ENCODE measurements around the gene FTO. TPM values are rescaled to one million over a fixed set of nuclear protein-coding genes. Genes with fewer than 3 reads are reported as not detected.

Gene FTO
- total RNA-seq, 1 donor from 2014 or later, result 50.2 TPM

DNA sequence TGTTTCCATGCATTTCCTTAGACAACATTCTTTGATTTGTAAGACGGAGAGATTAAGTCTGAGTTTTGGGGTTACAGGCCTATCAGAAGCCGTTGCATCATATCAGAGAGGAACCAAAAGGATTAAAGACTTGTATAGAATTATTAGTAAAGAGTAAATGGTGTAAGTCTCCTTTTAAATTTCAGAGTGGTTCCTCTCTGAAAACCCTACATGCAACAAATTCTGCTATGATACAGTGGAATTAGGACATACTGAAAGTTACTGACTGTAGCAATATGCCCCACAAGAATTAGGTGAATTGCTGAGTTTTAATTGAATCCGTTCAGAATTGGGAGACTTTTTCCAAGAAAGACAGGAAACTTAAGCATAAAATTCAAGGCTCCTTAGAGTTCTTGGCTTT, 221.6 kb downstream of the FTO start:
- no peaks in the 10 kb centered on the region for H3K9me3 ChIP-seq
- no peak overlapping the region for H3K4me3 ChIP-seq
- H3K27ac ChIP-seq, result no peak overlapping the region
- no peaks in the 10 kb centered on the region for H3K36me3 ChIP-seq
- H3K27me3 ChIP-seq, result no peaks in the 10 kb centered on the region
- TF ChIP-seq, protein P1, sequence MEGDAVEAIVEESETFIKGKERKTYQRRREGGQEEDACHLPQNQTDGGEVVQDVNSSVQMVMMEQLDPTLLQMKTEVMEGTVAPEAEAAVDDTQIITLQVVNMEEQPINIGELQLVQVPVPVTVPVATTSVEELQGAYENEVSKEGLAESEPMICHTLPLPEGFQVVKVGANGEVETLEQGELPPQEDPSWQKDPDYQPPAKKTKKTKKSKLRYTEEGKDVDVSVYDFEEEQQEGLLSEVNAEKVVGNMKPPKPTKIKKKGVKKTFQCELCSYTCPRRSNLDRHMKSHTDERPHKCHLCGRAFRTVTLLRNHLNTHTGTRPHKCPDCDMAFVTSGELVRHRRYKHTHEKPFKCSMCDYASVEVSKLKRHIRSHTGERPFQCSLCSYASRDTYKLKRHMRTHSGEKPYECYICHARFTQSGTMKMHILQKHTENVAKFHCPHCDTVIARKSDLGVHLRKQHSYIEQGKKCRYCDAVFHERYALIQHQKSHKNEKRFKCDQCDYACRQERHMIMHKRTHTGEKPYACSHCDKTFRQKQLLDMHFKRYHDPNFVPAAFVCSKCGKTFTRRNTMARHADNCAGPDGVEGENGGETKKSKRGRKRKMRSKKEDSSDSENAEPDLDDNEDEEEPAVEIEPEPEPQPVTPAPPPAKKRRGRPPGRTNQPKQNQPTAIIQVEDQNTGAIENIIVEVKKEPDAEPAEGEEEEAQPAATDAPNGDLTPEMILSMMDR (IDR thresholded peaks at IDR 0.05), result no peak
- H3K4me1 ChIP-seq, result no peaks in the 10 kb centered on the region
- intact Hi-C loops (cut with DNase I), result no loop called here
- DNase-seq (ENCODE audit: low spot score in 2 of 2), result no peak

DNA sequence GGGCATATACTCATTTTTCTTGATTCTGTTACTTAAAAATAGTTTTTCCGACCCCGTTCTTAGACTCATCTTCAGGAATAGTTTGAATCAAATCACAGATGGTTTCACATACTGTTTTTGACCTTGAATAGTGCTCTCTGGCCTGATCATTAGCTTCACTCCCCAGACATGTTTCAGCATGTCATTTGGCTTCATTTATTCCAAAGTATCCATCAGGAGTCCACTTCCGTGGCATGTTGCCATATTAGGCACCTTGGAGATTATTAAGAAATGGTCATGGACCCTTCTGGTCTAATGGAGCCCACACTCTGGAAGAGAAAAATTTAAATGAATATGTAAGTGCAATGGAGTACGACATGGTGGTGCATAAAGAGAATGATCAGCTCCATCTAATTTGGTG, 222.3 kb downstream of the FTO start:
- TF ChIP-seq, protein P1 (IDR thresholded peaks at IDR 0.05), result no peak
- no peak overlapping the region for H3K27ac ChIP-seq
- intact Hi-C loops (cut with DNase I), result no loop called here

DNA sequence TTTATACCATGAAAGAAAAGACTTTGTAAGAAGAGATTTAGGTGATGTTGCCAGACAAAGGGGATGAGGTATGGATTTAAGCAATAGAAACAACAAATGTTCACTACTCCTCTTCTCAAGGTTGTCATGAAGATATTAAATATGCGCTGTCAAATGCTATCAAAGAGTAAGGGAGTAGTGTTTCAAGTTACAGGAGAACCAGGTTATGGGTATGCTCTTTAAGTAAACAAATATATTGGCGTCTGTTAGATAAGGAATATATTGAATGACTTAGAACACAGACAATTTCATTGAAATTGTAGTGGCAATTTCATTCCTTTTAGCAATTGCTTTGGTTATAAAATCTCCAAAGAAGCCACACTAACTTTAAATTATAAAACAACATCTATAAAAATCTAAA, 229.0 kb downstream of the FTO start:
- Histone ChIP-seq H3K9me3 (no peaks in the 10 kb centered on the region), H3K27ac (no peak overlapping the region), H3K4me1 (peaks cover 0 to 6% of the 10 kb centered on the region in 2 donors), H3K4me3 (no peak overlapping the region), H3K36me3 (peaks cover 0 to 16% of the 10 kb centered on the region in 2 donors), H3K27me3 (no peaks in the 10 kb centered on the region)
- TF ChIP-seq, protein P1 (IDR thresholded peaks at IDR 0.05), result no peak
- intact Hi-C loops (cut with DNase I), result no loop called here
- DNase-seq (ENCODE audit: low spot score in 2 of 2), result no peak

More for the DNA sequence above, 222.3 kb downstream of the FTO start:
- no peak for DNase-seq (ENCODE audit: low spot score in 2 of 2)
- no peaks in the 10 kb centered on the region for H3K27me3 ChIP-seq
- no peaks in the 10 kb centered on the region for H3K9me3 ChIP-seq
- no peak overlapping the region for H3K4me3 ChIP-seq
- no peaks in the 10 kb centered on the region for H3K36me3 ChIP-seq
- no peaks in the 10 kb centered on the region for H3K4me1 ChIP-seq

- Histone ChIP-seq H3K4me1 (peaks cover 0 to 6% of the 10 kb centered on the region in 2 donors), H3K4me3 (no peak overlapping the region), H3K27me3 (no peaks in the 10 kb centered on the region), H3K27ac (no peak overlapping the region), H3K36me3 (peaks cover 0 to 16% of the 10 kb centered on the region in 2 donors), H3K9me3 (no peaks in the 10 kb centered on the region)
- TF ChIP-seq, protein P1 (IDR thresholded peaks at IDR 0.05), result no peak
- DNase-seq (ENCODE audit: low spot score in 2 of 2), result no peak
- intact Hi-C loops (cut with DNase I), result no loop called here
Observed at GRCh38 chr16:53933407-53933806, 229.5 kb downstream of the FTO start.

DNA sequence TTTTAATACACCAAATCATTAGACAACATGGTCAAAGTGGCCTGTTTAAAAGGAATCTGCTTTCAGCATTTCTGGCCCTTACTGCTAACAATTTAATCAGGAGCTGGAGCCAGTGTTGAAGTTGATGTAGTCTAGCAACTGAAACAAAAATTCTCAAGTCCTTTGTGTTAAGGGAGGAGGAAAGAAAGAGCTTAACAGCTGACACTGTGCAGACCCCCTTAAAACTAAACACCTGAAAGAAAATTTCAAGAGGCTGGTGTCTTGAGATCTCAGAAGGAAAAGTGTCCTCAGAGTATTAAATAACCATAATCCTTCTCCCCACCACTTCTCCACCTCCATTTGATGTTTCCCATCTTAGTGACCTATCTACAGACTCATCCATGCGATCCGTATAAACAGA, 232.1 kb downstream of the FTO start:
- Histone ChIP-seq H3K9me3 (no peaks in the 10 kb centered on the region), H3K4me3 (no peak overlapping the region), H3K27ac (no peak overlapping the region), H3K4me1 (peaks cover 0 to 6% of the 10 kb centered on the region in 2 donors), H3K36me3 (peaks cover 0 to 16% of the 10 kb centered on the region in 2 donors), H3K27me3 (no peaks in the 10 kb centered on the region)
- intact Hi-C loops (cut with DNase I), result no loop called here
- TF ChIP-seq, protein P1 (IDR thresholded peaks at IDR 0.05), result no peak
- no peak for DNase-seq (ENCODE audit: low spot score in 2 of 2)

GRCh38 chr16:53936529-53936928, 232.6 kb downstream of the FTO start:
- Histone ChIP-seq H3K9me3 (no peaks in the 10 kb centered on the region), H3K36me3 (peaks cover 0 to 16% of the 10 kb centered on the region in 2 donors), H3K27ac (no peak overlapping the region), H3K4me3 (no peak overlapping the region), H3K27me3 (no peaks in the 10 kb centered on the region), H3K4me1 (peaks cover 0 to 6% of the 10 kb centered on the region in 2 donors)
- DNase-seq (ENCODE audit: low spot score in 2 of 2), result no peak
- TF ChIP-seq, protein P1 (IDR thresholded peaks at IDR 0.05), result no peak
- intact Hi-C loops (cut with DNase I), result no loop called here
